ENCODE data around the gene SYPL1.

SYPL1 gene

GRCh38 chr7:106064771-106065574 is 47.1 kb downstream of the SYPL1 start:
- DNase-seq: no peak

- no peak for DNase-seq
These were observed 47.8 kb downstream of the SYPL1 start for GRCh38 chr7:106064316-106064715.

GRCh38 chr7:106063692-106064091 is 48.4 kb downstream of the SYPL1 start:
- DNase-seq: no peak

GRCh38 chr7:106063024-106063423 is 49.1 kb downstream of the SYPL1 start:
- no peak for DNase-seq

- DNase-seq: no peak
These were observed 49.6 kb downstream of the SYPL1 start for GRCh38 chr7:106062521-106062931.

- DNase-seq: no peak
These were observed 50.1 kb downstream of the SYPL1 start for GRCh38 chr7:106062006-106062405.

GRCh38 chr7:106061301-106061979 is 50.7 kb downstream of the SYPL1 start:
- no peak for DNase-seq

GRCh38 chr7:106060394-106060920 is 51.7 kb downstream of the SYPL1 start:
- no peak for DNase-seq

- no peak for DNase-seq
These were observed 52.6 kb downstream of the SYPL1 start for GRCh38 chr7:106059556-106059955.

- DNase-seq: no peak
These were observed 53.2 kb downstream of the SYPL1 start for GRCh38 chr7:106058928-106059324.

- DNase-seq: no peak
These were observed 53.9 kb downstream of the SYPL1 start for GRCh38 chr7:106057962-106058927.

GRCh38 chr7:106057204-106057961 is 54.7 kb downstream of the SYPL1 start:
- DNase-seq: no peak

GRCh38 chr7:106056513-106057203 is 55.5 kb downstream of the SYPL1 start:
- DNase-seq: peak; percentile 64

GRCh38 chr7:106054971-106055532 is 57.1 kb downstream of the SYPL1 start:
- no peak for DNase-seq

- no peak for DNase-seq
These were observed 57.8 kb downstream of the SYPL1 start for GRCh38 chr7:106054156-106054910.

GRCh38 chr7:106053109-106053508 is 59.0 kb downstream of the SYPL1 start:
- no peak for DNase-seq

GRCh38 chr7:106052681-106053080 is 59.4 kb downstream of the SYPL1 start:
- DNase-seq: no peak

- no peak for DNase-seq
These were observed 61.4 kb downstream of the SYPL1 start for GRCh38 chr7:106050746-106051117.

GRCh38 chr7:106050002-106050745 is 61.9 kb downstream of the SYPL1 start:
- no peak for DNase-seq

All from CD4-positive, alpha-beta T cell treated with Interleukin-4 for 4 hours (primary cell).